ENCODE results near the gene DTX3. TPM values are rescaled to one million over a fixed set of nuclear protein-coding genes. Genes with fewer than 3 reads are reported as not detected.
A peak's percentile ranks its signal among the peaks of the same experiment; 100 is the strongest.

The DTX3 gene
- total and polyA plus RNA-seq, 2 of the 13 experiments (the other 11 are each of a cell fraction or from before 2014, with no cell fraction given) = 9.0 to 27.2 TPM

DNA sequence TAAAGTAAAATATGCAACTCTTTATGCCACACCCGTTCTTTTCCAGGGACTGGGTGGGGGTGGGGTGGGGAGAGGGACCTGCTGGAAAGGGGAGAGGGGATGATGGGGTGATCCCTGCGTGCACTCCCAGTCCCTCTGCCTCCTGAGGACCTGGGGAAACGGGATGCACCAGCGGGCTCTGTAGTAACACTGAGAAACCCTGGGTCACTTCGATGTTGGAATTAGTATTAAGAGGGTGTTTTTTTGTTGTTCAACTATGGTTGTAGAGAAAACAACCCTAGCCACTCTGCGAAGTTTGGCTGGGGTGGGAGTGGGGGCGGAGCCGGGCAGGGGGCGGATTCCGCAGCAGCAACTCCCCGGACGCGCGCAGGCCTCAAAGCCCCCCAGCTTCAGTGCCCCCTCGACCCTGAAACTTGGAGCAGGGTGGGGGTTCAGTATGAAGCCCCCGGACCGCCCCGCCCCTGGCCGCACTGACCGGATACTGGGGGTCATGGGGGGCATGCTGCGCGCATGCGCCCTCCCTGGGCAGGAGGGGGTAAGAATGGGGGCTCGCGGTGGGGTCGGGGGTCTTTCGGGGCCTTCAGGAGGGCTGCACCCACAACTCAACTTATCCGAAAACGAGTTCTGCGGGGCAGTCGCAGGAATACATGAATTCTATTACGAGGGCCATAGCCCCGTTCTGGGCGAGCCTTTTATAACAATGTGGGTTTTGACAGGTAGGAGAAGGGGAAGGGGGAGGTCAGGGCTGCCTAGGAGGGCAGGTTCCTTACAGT lies 5.3 kb downstream of the DTX3 start:
- Histone ChIP-seq H3K27ac (ENCODE audit: extremely low read length, insufficient read depth, low read length) (no peak overlapping the region), H3K36me3 (replicated peaks in 1 of 2; ENCODE audit: control insufficient read depth in 1 of 2, insufficient read depth in 2 of 2, low read length in 2 of 2) (no peaks in the 10 kb centered on the region), H3K9me3 (ENCODE audit: low read length) (no peaks in the 10 kb centered on the region), H2AFZ (ENCODE audit: low read length) (no peak overlapping the region), H3K79me2 (ENCODE audit: insufficient read depth, low read length) (no peaks in the 10 kb centered on the region), H3K9ac (ENCODE audit: insufficient read depth, low read depth, low read length) (no peak overlapping the region), H3K4me1 (ENCODE audit: insufficient read depth, low read length) (peaks cover 47% of the 10 kb centered on the region), H3K4me3 (replicated peaks in 1 of 3; ENCODE audit: insufficient read depth in 1 of 3, low read depth in 2 of 3, low read length in 3 of 3) (peak overlapping the region in 1 of 3 experiments; percentile 76; a peak in 1 of 6 replicates), H3K4me2 (ENCODE audit: low read depth, low read length) (peak overlapping the region; percentile 84; the same call in 1 of the 2 replicates), H4K20me1 (ENCODE audit: insufficient read depth, low read length) (no peaks in the 10 kb centered on the region; the same call in 1 of the 2 replicates), H3K27me3 (ENCODE audit: control insufficient read depth in 1 of 2, insufficient read depth in 2 of 2, low read length in 2 of 2) (peaks cover 0 to 21% of the 10 kb centered on the region in 2 experiments; a peak in 2 of 5 replicates)
- ChIA-PET CTCF (ENCODE audit: low intra/inter-chr PET ratio, low total read pairs) (no interaction called here), POLR2A (interaction anchor here (1.3 to 2.8 kb wide), 5 partner anchors 10 to 90 kb away, joined by 4 to 26 read pairs (median 14); partner anchors contain the start of genes DDIT3 and PIP4K2C)
- 66% methylated on average over 31 of the region's 34 CpGs for WGBS (ENCODE audit: low lambda C conversion rate)
- intact Hi-C loops (cut with micrococcal nuclease; ENCODE audit: unreplicated experiment) (no loop called here), in situ Hi-C loops (cut with HindIII; ENCODE audit: extremely low pct_ligation_motif_present, low pct_unique_long_range_greater_than_20kb) (no loop called here)
- no peak for DNase-seq (ENCODE audit: low spot score)
- ATAC-seq = no peak
- TF ChIP-seq SP5 (CRISPR knock-in tag; IDR thresholded peaks at IDR 0.05; ENCODE audit: borderline replicate concordance, low read depth) (no peak), MEIS1 (CRISPR knock-in tag; IDR thresholded peaks at IDR 0.05; ENCODE audit: borderline replicate concordance) (no peak), ZNF878 (CRISPR knock-in tag; IDR thresholded peaks at IDR 0.05) (no peak), ZBTB38 (CRISPR knock-in tag; IDR thresholded peaks at IDR 0.05) (no peak), SP140L (CRISPR knock-in tag; IDR thresholded peaks at IDR 0.05; ENCODE audit: borderline replicate concordance) (no peak), RBFOX2 (IDR thresholded peaks at IDR 0.05; ENCODE audit: low read depth, low read length) (no peak), BRCA1 (CRISPR knock-in tag; IDR thresholded peaks at IDR 0.05) (no peak), ZMAT3 (CRISPR knock-in tag; conservative IDR thresholded peaks at IDR 0.05) (no peak), NRL (CRISPR knock-in tag; IDR thresholded peaks at IDR 0.05; ENCODE audit: borderline replicate concordance) (no peak)
- TF ChIP-seq, protein P1, sequence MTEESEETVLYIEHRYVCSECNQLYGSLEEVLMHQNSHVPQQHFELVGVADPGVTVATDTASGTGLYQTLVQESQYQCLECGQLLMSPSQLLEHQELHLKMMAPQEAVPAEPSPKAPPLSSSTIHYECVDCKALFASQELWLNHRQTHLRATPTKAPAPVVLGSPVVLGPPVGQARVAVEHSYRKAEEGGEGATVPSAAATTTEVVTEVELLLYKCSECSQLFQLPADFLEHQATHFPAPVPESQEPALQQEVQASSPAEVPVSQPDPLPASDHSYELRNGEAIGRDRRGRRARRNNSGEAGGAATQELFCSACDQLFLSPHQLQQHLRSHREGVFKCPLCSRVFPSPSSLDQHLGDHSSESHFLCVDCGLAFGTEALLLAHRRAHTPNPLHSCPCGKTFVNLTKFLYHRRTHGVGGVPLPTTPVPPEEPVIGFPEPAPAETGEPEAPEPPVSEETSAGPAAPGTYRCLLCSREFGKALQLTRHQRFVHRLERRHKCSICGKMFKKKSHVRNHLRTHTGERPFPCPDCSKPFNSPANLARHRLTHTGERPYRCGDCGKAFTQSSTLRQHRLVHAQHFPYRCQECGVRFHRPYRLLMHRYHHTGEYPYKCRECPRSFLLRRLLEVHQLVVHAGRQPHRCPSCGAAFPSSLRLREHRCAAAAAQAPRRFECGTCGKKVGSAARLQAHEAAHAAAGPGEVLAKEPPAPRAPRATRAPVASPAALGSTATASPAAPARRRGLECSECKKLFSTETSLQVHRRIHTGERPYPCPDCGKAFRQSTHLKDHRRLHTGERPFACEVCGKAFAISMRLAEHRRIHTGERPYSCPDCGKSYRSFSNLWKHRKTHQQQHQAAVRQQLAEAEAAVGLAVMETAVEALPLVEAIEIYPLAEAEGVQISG (CRISPR knock-in tag; IDR thresholded peaks at IDR 0.05) = no peak
- TF ChIP-seq, protein P2, sequence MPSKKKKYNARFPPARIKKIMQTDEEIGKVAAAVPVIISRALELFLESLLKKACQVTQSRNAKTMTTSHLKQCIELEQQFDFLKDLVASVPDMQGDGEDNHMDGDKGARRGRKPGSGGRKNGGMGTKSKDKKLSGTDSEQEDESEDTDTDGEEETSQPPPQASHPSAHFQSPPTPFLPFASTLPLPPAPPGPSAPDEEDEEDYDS (CRISPR knock-in tag; IDR thresholded peaks at IDR 0.05) = no peak
- no TSS peak for BruUV-seq (replicated peaks)
- FAIRE-seq = no peak

Measured in HepG2 (cell line).